GM12878 (cell line): Measurements from ENCODE around the gene RIC8B. TPM values are rescaled to one million over a fixed set of nuclear protein-coding genes. Genes with fewer than 3 reads are reported as not detected.

Experiments
- ATAC-seq: fragments of 200-7000 bp; cut with Tn5 transposase; 3 replicates; pipeline ENCODE4 v1.9.1; 2020; ENCODE audit warnings: mild to moderate bottlenecking, moderate library complexity
- BruUV-seq: library from RNA; stranded (reverse); fragments of 400-500 nt; replicated peaks from 2 replicates; lab custom pipeline; 2021; lab: Mats Ljungman, UMichigan
- CTCF ChIA-PET: fragments of 300-600 bp; sonication (Branson Sonifier 250); formaldehyde crosslinking; extraction: SDS; loops from one replicate; lab custom pipeline; 2021; ENCODE audit warnings: inconsistent platforms; lab: Yijun Ruan, JAX
- POLR2A ChIA-PET: fragments of 350-600 bp; formaldehyde crosslinking; extraction: SDS; loops from one replicate; lab custom pipeline; 2021; ENCODE audit warnings: inconsistent platforms; lab: Charles Lee
- RAD21 ChIA-PET: fragments of 300-600 bp; sonication (Branson Sonifier 250); formaldehyde crosslinking; loops from one replicate; lab custom pipeline; 2023; ENCODE audit warnings: antibody characterized with exemption; ENCODE audit not compliant: unreplicated experiment; lab: Charles Lee
- SMC1A ChIA-PET: fragments of 300-600 bp; sonication (Branson Sonifier 250); formaldehyde crosslinking; loops from one replicate; lab custom pipeline; 2023; ENCODE audit not compliant: unreplicated experiment, uncharacterized antibody; lab: Charles Lee
- DNase-seq: peaks from one replicate; pipeline ENCODE4 v3.0.0-alpha.2; 2011; ENCODE audit warnings: low read depth, low spot score
- FAIRE-seq: peaks from 3 replicates; lab custom pipeline; 2011; peaks lifted over from hg19 to GRCh38; lab: Jason Lieb, UNC
- H2AFZ ChIP-seq: 2 replicates; pipeline ENCODE4 v1.6.0; 2011; ENCODE audit warnings: low read depth, low read length, control low read depth; ENCODE audit not compliant: control insufficient read depth
- H3K27ac ChIP-seq: 2 replicates; pipeline ENCODE4 v1.5.1; 2011; ENCODE audit warnings: control low read depth; ENCODE audit not compliant: control insufficient read depth, insufficient read depth
- H3K27me3 ChIP-seq, 2 experiments: replicated peaks in 1 of 2; 2 replicates each; pipeline versions ENCODE4 v1.6.0 to v1.6.1; 2011; ENCODE audit warnings: low read length in 1 of 2; ENCODE audit not compliant: control insufficient read depth in 2 of 2, insufficient read depth in 2 of 2
- H3K36me3 ChIP-seq, 2 experiments: 2 replicates each; pipeline ENCODE4 v1.5.1; 2011; ENCODE audit warnings: low read length in 1 of 2; ENCODE audit not compliant: control insufficient read depth in 2 of 2, insufficient read depth in 2 of 2
- H3K4me1 ChIP-seq: 2 replicates; pipeline ENCODE4 v1.6.1; 2011; ENCODE audit warnings: mild to moderate bottlenecking, low read length, moderate library complexity, mixed read lengths; ENCODE audit not compliant: control insufficient read depth, insufficient read depth
- H3K4me2 ChIP-seq: 2 replicates; pipeline ENCODE4 v1.6.0; 2011; ENCODE audit warnings: control low read depth; ENCODE audit not compliant: control insufficient read depth, insufficient read depth
- H3K4me3 ChIP-seq: fragments of 200-600 bp; sonication (generic); 2 replicates; pipeline ENCODE4 v1.5.1; 2016
- H3K79me2 ChIP-seq: 2 replicates; pipeline ENCODE4 v1.6.0; 2011; ENCODE audit warnings: low read length; ENCODE audit not compliant: control insufficient read depth, insufficient read depth
- H3K9ac ChIP-seq: 2 replicates; pipeline ENCODE4 v1.8.0; 2011; ENCODE audit warnings: low read length, control low read depth, mixed read lengths; ENCODE audit not compliant: control insufficient read depth, insufficient read depth
- H3K9me3 ChIP-seq: replicated peaks from 3 replicates; pipeline ENCODE4 v1.5.1; 2011; ENCODE audit warnings: mild to moderate bottlenecking, low read length; ENCODE audit not compliant: control insufficient read depth, insufficient read depth
- H4K20me1 ChIP-seq: 2 replicates; pipeline ENCODE4 v1.6.0; 2011; ENCODE audit not compliant: control insufficient read depth, insufficient read depth
- EGR1 ChIP-seq, 2 experiments: IDR thresholded peaks; 1 replicate in 1 of 2; 2 replicates in 1 of 2; pipeline ENCODE4 v1.6.1; 2011 to 2012; ENCODE audit warnings: low read depth in 2 of 2, low read length in 2 of 2, borderline replicate concordance in 1 of 2, mild to moderate bottlenecking in 1 of 2, moderate library complexity in 1 of 2
- HCFC1 ChIP-seq: fragments of 150-350 bp; IDR thresholded peaks from 2 replicates; pipeline ENCODE4 v1.6.1; 2014; ENCODE audit warnings: low read length
- IKZF1 ChIP-seq: fragments of 450-650 bp; conservative IDR thresholded peaks from 2 replicates; pipeline ENCODE4 v1.6.1; 2017; ENCODE audit warnings: antibody characterized with exemption, mild to moderate bottlenecking
- IRF4 ChIP-seq: IDR thresholded peaks from 2 replicates; pipeline ENCODE4 v1.6.1; 2011; ENCODE audit warnings: low read depth, low read length
- PKNOX1 ChIP-seq: fragments of 450-650 bp; IDR thresholded peaks from 2 replicates; pipeline ENCODE4 v1.6.1; 2016; ENCODE audit warnings: mild to moderate bottlenecking
- PML ChIP-seq: IDR thresholded peaks from 2 replicates; pipeline ENCODE4 v1.6.1; 2012; ENCODE audit warnings: low read length, inconsistent platforms
- PRDM15 ChIP-seq: fragments of 450-650 bp; formaldehyde crosslinking; IDR thresholded peaks from 2 replicates; pipeline ENCODE4 v1.4.0; 2020; ENCODE audit warnings: mild to moderate bottlenecking, moderate library complexity
- RCOR1 ChIP-seq: conservative IDR thresholded peaks from 2 replicates; pipeline ENCODE4 v1.6.1; 2012; ENCODE audit warnings: low read depth, low read length, improper control_type of control experiment
- RELA ChIP-seq: fragments of 450-650 bp; IDR thresholded peaks from 2 replicates; pipeline ENCODE4 v1.8.0; 2014; ENCODE audit warnings: borderline replicate concordance; ENCODE audit not compliant: partially characterized antibody
- SRF ChIP-seq, 2 experiments: IDR thresholded peaks; 2 replicates each; pipeline ENCODE4 v1.6.1; 2011; ENCODE audit warnings: low read depth in 2 of 2, low read length in 2 of 2, mild to moderate bottlenecking in 1 of 2, moderate library complexity in 1 of 2
- USF1 ChIP-seq: IDR thresholded peaks from 2 replicates; pipeline ENCODE4 v1.6.1; 2011; ENCODE audit warnings: borderline replicate concordance, low read depth, mild to moderate bottlenecking, moderate library complexity, mixed read lengths, low read length; ENCODE audit not compliant: insufficient read depth; ENCODE audit errors: extremely low read length
- ZNF274 ChIP-seq: IDR thresholded peaks from one replicate; pipeline ENCODE4 v1.8.0; 2011; ENCODE audit not compliant: insufficient read length, insufficient read depth
- ZZZ3 ChIP-seq: IDR thresholded peaks from 2 replicates; pipeline ENCODE4 v1.6.1; 2011; ENCODE audit warnings: low read depth; ENCODE audit not compliant: control insufficient read depth, insufficient read length
- WGBS: methylation state at CpG from one replicate; pipeline ENCODE4 v1.1.6; 2016; ENCODE audit warnings: low lambda C conversion rate; ENCODE audit not compliant: insufficient replicate concordance, insufficient coverage; ENCODE audit errors: missing lambda C conversion rate; 5-methylcytosine and 5-hydroxymethylcytosine counted together
- in situ Hi-C: fragments of 300-500 bp; cut with MboI; formaldehyde crosslinking; loops from 9 replicates; pipeline ENCODE4 v1.14.3; 2018; ENCODE audit warnings: mixed read lengths
- intact Hi-C: fragments of 100-400 bp; cut with micrococcal nuclease; formaldehyde crosslinking; loops from one replicate; pipeline ENCODE4 v1.14.2; 2022; ENCODE audit not compliant: unreplicated experiment
- polyA plus RNA-seq, 11 experiments: library from polyadenylated mRNA; depleted of rRNA in 4 of 11; unstranded in 6 of 11; stranded (reverse) in 5 of 11; fragments of >200 nt; fragmentation: Nextera tagmentation in 4 of 11; fragmentation: Illumina TruSeq in 1 of 11; extraction: Ambion mirVana in 4 of 11; extraction: Trizol in 1 of 11; gene quantifications; 1 replicate in 1 of 11; 2 replicates in 10 of 11; pipeline versions ENCODE4 v1.2.1 to v1.2.3, GENCODE V29; 2011 to 2016; ENCODE audit warnings: inconsistent platforms in 2 of 11, missing spikeins in 2 of 11, low read depth in 1 of 11
- total RNA-seq, 4 experiments: library from RNA; depleted of rRNA in 3 of 4; stranded (reverse); fragments of >200 nt in 3 of 4; fragmentation: Illumina TruSeq in 1 of 4; extraction: Trizol in 1 of 4; gene quantifications; 2 replicates each; pipeline versions ENCODE4 v1.2.1 to v1.2.3, GENCODE V29; 2013 to 2021

The RIC8B gene
- total and polyA plus RNA-seq, 10 of the 15 experiments (the other 5 are each of a cell fraction or from before 2014, with no cell fraction given): 2.3 to 10.8 (median 6.2) TPM

GRCh38 chr12:106901276-106901675 lies 126.8 kb downstream of the RIC8B start:
- 52% methylated on average over 1 of the region's 1 CpG for WGBS
- H3K27me3 ChIP-seq: no peaks in the 10 kb centered on the region; a peak in 1 of 4 replicates
- H4K20me1 ChIP-seq: no peaks in the 10 kb centered on the region
- ChIA-PET RAD21 (interaction anchor here (1.8 kb wide), 1 partner anchor 544 kb away, joined by 4 read pairs; the partner anchor contains the start of gene POLR3B), CTCF (interaction anchor here (1.5 to 10.8 kb wide), 2 partner anchors 17 kb away, joined by 3 to 102 read pairs; no protein-coding TSS in a partner anchor), POLR2A (no interaction called here), SMC1A (no interaction called here)
- no peak overlapping the region for H3K27ac ChIP-seq
- H3K36me3 ChIP-seq: no peaks in the 10 kb centered on the region
- no peaks in the 10 kb centered on the region for H3K9me3 ChIP-seq
- no peak for DNase-seq
- H2AFZ ChIP-seq: no peak overlapping the region
- ATAC-seq: no peak
- no peak overlapping the region for H3K9ac ChIP-seq
- H3K79me2 ChIP-seq: no peaks in the 10 kb centered on the region
- TF ChIP-seq IKZF1 (no peak), PML (no peak), RELA (no peak), PRDM15 (CRISPR knock-in tag) (no peak), HCFC1 (no peak), ZNF274 (no peak), IRF4 (no peak), RCOR1 (no peak), PKNOX1 (no peak), EGR1 (IDR thresholded peaks at IDR 0.05; ENCODE audit: borderline replicate concordance in 1 of 2, low read depth in 2 of 2, low read length in 2 of 2) (no peak), ZZZ3 (no peak), SRF (IDR thresholded peaks at IDR 0.05; ENCODE audit: low read depth in 2 of 2, low read length in 2 of 2) (no peak), USF1 (no peak)
- BruUV-seq: no TSS peak
- in situ Hi-C loops: no loop called here
- intact Hi-C loops: no loop called here
- H3K4me2 ChIP-seq: no peak overlapping the region
- no peaks in the 10 kb centered on the region for H3K4me1 ChIP-seq
- FAIRE-seq: no peak
- H3K4me3 ChIP-seq: no peak overlapping the region
